Superior temporal gyrus (tissue), 1 donor: ENCODE data around the gene GALNT9.
"Not testable (repeated sequence)": the region's sequence is repeated elsewhere in the genome, so short reads cannot be mapped to it uniquely, and the experiment has no call there.

ENCODE experiments used
- DNase-seq: peaks from one replicate; pipeline ENCODE4 v3.0.0-alpha.2; 2016; ENCODE audit errors: extremely low spot score

The GALNT9 gene

DNA sequence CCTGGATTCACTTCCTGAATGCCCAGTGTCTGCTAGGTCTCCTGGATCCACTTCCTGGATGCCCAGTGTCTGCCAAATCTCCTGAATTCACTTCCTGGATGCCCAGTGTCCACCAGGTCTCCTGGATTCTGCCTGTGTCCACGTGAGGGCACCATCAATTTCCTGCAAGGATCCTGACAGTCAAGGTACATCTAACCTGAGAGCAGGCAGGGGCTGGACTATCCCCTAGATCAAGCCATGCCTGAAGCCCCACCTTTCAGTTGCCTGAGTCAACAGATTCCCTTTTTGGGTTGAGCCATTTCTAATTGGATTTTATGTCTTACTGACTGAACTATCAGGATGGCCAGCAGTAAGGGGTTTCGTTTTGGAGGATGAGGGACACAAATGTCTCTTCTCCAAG lies 49.5 kb downstream of the GALNT9 start:
- DNase-seq: no peak

DNA sequence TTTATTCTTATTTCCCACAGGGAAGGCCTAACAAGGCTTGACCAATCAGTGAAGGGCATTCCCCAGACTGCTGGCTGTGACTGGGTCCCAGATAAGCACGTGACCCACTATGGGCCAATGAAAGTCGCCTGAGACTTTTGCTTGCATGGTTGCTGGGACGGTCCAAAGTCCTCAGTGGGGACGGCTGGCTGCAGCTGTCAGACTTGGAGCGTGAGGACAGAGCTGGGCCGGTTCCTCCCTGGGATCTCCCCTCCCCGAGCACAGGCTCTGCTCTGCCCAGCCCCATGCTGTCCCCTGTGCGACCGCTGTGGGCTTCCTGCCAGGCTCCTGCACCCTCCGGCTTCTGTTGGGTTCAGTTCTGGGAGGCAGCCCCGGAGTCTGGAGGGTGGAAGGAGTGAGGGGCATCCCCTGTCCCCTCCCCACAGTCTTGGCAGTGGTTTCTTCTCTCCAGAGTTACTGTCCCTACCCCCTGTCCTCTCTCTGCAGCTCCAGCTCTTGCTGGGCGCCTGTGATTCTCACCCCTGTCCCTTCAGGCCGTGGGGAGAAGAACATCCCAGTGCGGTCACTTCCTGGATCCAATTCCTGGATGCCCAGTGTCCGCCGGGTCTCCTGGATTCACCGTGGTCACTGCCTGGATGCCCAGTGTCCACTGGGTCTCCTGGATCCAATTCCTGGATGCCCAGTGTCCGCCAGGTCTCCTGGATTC lies 50.1 kb downstream of the GALNT9 start:
- no peak for DNase-seq

GRCh38 chr12:132278401-132279183 lies 50.8 kb downstream of the GALNT9 start:
- DNase-seq: no peak

- DNase-seq: no peak
Measured at GRCh38 chr12:132277949-132278348, 51.4 kb downstream of the GALNT9 start.

DNA sequence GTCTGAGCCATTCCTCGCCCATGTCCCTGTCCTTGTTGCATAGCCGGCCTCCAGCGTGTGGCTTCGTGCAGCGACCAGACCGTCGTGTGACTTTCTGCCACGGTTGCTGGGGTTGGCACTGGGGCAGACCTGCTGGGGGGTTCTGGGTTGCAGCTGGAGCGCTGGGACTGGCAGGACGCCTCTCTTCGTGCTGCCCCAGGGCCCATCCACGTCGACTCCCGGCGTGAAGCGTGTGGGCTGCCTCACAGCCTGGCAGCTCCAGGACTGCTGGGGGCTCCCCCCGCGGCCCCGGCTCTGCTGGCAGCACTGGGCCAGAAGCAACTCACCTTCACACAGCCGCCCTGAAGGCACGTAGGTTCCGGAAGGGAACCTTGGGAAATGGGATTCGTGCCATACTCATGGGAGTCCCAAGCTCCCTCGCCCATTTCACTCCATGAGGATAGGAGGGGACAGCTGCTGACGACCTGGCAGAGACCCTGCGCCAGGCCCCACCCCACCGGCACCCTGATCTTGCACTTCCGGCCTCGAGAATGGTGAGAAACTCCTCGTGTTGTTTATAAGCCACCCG lies 51.9 kb downstream of the GALNT9 start:
- DNase-seq: no peak

- DNase-seq: no peak
Measured at GRCh38 chr12:132276827-132277373, 52.5 kb downstream of the GALNT9 start.

DNA sequence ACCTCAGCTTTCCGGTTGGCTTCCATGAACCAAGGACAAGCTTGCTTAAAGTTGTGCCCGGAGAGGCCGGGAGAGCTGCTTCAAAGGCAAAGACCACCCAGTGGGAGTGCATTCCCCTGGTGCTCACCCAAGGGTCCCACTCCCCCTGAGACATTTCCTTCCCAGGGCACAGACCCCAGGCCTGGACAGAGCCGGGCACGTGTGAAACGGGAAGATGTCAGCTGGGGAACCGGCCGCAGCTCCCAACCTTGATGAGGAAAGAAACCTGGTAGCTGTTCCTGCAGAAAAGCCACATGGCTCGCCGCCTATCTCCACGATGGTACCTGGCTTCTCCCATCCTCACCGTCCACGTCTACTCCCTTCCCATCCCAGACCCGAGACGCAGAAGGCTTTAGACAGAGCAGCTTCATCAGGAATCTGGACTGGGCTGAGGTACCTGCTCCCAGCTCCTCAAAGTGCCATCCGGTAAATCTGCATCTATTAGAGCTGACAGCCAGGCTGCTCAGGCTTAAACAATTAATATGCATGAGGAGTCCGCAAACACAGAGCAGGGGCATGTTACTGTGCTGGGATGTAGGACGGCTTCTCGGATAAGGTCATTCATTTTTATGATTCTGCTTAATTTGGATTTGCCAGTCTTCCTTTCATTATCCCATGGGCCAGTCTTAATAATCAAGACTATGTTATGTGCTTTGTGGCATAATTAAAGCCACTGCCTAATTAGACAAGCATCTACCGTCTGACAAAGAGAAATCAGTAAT lies 53.1 kb downstream of the GALNT9 start:
- no peak for DNase-seq

DNA sequence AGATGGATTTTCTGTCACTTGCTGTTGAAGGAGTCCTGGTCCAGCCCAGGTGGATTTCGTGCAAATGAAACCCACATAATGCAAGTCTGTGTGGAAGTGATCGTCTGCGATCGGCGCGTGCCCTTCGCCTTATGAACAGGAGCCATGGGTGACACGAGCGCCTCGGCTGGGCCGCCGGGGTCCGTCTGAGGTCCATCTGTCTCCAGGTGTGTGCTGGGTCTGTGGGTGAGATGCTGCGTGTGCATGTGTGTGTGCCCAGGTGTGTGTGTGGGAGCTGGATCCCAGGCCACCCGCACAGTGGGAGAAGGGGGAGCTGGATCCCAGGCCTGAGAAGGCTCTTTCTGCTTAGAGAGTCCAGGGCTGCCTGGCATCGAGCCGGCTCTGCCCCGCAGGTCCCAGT lies 53.8 kb downstream of the GALNT9 start:
- DNase-seq: no peak

DNA sequence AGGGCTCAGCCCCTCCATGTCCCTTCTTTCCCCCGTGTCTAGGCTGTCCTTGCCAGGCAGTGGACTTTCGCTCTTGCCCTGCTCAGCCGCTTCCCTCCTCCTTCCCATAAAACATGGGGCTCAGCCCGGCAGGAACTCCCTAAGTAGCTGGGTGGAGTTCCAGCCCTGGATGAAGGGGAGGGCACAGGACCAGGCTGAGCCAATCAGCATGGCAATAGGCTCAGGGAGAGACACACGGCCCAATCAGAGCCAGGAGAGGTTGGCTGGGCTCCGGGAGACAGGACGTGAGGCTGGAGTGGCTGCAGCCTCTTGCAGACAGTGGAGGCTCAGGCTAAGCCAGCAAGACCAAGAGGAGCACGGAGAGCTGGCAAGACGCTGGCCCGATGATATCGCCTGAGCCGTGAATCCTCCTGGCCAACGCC lies 54.3 kb downstream of the GALNT9 start:
- peak; percentile 45 for DNase-seq

DNA sequence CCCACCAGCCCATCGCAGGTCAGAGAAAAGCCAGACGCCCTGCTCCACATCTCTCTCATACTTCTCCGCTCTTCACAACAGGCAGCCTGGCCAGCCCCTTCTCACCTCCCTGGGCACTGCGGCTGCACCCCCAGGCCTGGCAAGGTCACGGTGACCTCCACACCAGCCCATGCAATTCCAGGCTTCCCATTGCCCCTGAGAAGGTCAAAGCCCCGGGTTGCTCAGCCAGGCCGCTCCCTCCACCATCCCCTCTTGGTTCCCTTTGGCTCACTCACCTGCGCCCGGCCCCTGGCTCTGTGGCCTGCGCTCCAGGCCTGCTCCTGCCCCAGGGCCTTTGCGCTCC lies 55.4 kb downstream of the GALNT9 start:
- no peak for DNase-seq

DNA sequence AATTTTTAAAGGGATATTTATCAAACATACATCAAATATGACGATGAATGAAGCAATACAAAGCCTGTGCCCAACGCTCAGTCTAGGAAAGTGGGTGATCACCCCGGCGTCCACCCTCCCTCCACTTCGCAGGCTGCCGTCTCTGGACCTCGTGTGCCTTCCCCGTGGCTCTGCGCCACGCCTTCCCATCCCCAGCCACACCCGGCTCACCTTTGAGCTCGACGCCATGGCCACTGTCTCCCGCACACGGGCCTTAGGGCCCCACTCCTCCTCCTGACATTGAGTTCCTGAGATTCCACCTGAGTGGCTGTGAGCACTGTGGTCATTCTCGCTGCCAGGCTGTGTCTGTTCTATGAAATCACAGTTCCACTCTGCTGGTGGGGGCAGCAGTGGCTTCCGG lies 56.7 kb downstream of the GALNT9 start:
- no peak for DNase-seq

DNA sequence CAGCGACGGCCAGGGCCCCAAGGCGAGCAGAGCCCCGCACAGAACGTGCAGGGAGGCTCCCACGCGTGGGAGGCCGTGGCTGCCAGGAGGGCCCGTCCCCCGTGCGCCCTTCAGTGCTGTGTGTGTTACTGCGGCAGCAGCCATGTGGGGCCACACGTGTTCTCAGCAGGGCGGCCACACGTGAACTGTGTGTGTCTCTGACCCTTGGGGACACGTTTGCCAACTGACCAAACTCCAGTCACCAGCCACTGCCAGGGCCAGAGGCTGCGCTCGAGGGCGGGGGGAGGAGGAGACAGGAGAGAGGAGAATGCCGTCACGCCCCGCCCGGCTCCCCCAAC lies 57.7 kb downstream of the GALNT9 start:
- no peak for DNase-seq

DNA sequence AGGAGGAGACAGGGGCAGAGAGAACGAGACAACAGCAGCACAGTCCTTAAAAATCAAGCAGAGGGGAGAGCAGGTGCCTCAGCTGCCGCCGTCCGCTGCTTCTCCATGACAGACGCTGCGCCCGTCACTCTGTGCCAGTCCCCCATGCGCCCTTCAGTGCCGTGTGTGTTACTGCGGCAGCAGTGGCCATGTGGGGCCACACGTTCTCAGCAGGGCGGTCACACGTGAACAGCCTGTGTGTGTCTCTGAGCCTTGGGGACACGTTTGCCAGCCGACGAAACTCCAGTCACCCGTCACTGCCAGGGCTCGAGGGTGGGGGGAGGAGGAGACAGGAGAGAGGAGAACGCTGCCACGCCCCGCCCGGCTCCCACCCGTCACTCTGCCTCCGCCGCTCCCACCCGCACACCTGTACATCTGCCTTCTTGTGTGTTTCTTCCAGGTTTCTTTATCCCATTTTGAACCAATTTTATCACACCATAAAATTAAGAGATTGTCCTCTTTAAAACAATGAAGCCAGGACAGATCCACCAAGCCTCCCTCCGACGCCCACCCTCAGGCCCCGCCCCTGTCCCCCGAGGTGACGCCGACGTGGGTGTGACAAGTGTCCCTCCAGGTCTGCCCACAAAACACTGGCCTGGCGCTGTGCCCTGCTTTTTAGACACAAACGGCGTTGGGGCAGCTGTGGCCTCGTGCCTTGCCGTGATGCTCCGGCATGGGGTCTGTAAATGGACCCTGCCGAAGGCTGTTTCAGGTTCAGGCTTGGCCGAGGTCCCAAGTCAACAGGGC lies 58.2 kb downstream of the GALNT9 start:
- DNase-seq: no peak

DNA sequence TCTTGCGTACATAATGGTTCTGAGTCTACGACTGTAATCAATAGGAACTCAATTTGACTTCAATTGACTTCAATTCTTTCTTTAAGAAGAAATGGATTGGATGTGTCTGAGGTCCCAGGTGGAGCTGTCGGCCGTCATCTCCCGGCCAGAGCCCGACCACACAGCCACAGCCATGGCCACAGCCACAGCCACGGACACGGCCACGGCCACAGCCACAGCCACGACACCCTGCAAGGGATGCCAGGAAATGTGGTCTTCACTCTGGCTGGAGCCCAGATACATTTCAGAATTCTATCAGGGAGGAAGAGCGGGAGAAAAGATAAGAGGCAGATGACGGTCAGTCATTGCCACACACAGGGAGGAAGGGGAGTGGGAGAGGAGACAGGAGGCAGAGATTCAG lies 58.9 kb downstream of the GALNT9 start:
- no peak for DNase-seq

GRCh38 chr12:132269271-132269968 lies 60.0 kb downstream of the GALNT9 start:
- no peak for DNase-seq

GRCh38 chr12:132268674-132269073 lies 60.7 kb downstream of the GALNT9 start:
- no peak for DNase-seq

DNA sequence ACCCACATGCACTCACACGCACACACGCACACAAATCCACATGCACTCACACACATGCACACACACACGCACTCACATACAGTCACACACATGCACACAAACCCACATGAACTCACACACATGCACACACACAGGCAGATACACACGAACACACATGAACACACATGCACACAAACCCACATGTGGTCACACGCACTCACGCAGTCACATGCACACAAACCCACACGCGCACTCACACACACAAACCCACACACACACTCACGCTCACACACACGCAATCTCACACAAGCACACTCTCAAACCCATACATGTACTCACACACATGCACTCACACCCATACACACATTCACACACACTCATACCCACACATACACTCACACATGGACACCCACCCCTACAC lies 61.5 kb downstream of the GALNT9 start:
- DNase-seq: no peak

- no peak for DNase-seq
Measured at GRCh38 chr12:132266802-132267201, 62.6 kb downstream of the GALNT9 start.

- no peak for DNase-seq
Measured at GRCh38 chr12:132266370-132266769, 63.0 kb downstream of the GALNT9 start.

GRCh38 chr12:132265822-132266221 lies 63.6 kb downstream of the GALNT9 start:
- DNase-seq: not testable (repeated sequence)
